GM19467 (cell line): ENCODE results near the gene C1orf50.

Experiments used
- ATAC-seq: cut with Tn5 transposase; IDR thresholded peaks from one replicate; pipeline ENCODE4 v1.9.1; 2021; ENCODE audit warnings: mild to moderate bottlenecking, moderate library complexity; ENCODE audit not compliant: unreplicated experiment

Gene C1orf50

DNA sequence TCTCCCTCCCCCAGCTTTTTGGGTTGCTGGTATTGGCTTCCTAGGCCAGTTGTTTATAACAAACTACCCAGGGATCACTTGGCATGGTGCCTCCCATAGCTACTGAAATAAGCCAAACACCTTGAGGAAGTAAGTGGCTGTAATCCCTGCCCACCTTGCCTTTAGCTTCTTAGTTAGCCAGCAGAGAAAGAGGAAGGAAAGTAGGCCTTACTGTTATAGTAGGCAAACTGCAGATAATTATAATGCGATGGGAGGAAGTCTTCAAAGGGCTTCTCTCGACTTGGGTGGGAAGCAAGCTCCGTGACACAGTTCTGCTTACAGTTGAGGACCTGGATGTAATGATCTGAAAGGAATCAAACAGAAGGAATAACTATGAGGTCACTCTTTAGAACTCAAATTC is 8.4 kb upstream of the C1orf50 start:
- no peak for ATAC-seq

DNA sequence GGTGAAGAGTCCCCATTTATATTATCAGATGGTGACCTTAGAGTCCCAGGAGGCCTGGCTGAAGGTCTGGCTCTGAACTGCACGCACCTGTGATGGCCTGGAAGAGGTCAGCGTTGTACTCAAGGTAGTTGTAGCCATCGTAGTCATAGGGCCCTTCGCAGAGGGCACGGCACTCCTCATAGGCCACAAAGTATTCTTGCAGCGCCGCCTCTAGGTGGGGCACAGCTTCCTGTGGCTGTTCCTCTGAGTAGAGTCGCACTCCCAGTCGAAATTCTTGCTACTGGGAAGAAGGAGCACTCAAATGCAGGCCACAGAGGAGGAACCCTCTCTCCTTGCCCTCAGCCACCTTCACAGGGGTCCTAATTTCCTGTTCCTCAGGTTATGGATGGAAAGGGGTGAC is 7.9 kb upstream of the C1orf50 start:
- ATAC-seq = no peak

DNA sequence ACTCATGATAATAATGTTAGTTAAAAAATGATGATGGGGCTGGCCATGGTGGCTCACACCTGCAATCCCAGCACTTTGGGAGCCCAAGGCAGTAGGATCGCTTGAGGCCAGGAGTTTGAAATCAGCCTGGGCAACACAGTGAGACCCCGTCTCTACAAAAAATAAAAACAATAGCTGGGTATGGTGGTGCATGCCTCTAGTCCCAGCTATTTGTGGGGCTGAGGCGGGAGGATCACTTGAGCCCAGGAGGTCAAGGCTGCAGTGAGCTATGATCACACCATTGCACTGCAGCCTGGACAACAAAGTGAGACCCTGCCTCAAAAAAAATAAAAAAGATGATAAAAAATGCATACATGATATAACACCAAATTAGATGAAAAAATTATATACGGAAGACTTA is 5.5 kb upstream of the C1orf50 start:
- ATAC-seq = no peak

DNA sequence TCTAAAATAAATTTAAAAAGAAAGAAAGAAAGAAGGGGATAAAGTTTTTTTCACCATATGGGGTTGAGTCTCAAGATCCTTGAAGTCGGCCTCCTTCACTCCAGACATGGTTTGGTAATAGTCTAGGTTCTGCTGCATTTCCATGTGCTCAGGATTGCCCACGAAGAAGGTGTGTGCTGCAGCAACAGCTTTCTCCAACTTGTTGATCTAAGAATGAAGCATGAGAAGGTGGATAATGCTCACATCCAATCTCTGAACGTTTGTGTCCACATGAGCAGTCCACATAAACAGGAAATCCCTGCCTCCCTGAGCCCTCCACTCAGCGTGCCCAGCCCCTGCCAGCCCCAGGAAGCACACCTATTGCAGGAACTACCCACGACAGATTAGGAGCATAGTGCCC is 4.8 kb upstream of the C1orf50 start:
- no peak for ATAC-seq

DNA sequence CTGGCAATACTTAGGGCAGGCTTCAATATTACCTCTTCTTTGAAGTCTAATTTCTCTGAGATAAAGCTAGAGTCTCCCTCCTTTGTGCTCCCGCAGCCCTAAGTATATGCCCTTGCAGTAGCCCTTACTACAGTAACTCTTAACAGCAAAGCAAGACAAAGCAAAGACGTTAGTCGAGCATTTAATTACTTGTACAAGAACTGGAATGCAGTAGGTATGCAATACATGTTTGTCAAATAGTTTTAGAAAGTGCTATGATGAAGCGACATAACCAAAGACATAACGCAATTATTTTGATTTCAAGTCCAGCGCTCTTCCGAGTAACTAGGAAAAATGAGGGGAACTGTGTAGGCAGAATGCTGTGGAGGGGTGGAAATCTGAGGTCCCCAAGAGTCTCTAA is 1.8 kb upstream of the C1orf50 start:
- ATAC-seq = no peak

DNA sequence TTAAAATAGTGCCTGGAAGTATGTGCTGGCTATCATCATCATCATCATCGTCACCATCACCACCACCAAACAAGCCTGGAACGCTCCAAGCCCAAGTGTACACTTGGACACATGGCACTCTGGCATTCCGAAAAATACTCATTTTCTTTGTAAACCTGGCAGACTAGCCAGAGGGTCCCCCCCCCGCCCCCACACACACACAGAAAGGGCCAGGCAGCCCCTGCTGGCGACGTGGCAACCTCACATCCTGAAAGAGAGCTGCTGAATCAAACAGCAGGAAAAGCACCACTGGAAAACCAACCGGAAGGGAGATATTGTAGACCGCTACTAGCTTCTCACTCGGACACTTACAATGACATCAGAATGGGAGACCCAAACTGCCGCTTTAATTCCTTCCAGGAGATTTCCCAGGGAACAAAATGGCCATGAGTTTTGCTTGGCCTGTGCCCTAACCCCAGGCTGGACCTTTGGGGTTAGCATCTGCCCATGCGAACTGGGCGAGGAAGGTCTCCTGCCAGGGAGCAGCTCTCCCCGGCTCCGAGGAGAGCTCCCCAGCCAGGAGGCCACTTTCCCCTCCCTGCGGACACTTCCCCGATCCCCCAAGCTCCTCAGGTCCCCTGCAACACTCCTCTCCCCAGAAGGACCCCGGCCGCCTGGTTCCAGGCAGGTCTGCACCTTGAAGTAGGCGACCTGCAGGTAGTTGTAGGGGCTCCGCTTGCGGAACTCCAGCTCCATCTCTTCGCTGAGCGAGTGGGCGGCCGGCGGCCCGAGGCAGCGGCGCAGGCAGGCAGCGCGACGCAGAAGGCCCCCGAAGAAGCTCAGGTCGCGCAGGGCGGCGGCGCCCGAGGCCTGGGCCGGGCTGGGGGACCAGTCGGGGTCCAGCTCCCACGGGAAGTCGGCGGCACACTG is 963 bp upstream of the C1orf50 start:
- ATAC-seq = peak; percentile 24

DNA sequence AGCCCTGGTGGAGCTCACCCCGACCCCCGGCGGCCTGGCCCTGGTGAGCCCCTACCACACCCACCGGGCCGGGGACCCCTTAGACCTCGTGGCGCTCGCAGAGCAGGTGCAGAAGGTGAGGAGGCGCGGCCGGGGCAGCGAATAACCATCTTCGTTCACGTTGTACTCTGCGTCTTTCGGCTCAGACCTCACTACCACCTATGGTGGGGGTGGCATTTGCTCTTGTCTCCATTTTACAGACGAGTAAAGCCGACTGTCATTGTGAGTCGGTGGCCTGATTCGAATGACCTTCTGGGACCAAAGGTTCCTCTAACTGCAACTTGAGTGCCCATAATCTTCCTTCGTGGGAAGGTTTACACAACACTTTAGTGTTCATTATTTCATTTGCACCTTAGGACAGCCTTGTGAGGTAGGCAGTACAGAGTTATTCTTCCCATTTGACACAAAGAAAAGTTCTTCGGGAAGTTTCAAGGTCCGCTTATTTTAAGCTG is 506 bp downstream of the C1orf50 start:
- ATAC-seq = peak; percentile 16

DNA sequence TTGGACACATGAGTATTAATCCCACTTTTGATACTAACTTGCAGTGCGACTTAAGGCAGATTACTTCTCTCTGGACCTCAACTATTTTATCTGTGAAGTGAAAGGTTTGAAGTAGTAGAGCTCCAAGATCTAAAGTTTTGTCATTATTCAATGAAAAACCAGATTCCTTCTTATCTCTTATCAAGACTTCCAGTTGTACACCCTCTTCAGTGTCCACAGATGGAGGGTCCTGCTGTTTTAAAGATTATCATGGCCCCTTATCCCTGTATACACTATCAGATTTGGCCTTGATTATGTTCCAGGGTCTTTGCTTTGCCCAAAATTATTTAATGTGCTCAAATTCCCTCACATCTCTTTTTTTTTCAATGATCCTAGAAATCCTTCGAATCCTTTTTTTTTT is 1.1 kb downstream of the C1orf50 start:
- no peak for ATAC-seq

DNA sequence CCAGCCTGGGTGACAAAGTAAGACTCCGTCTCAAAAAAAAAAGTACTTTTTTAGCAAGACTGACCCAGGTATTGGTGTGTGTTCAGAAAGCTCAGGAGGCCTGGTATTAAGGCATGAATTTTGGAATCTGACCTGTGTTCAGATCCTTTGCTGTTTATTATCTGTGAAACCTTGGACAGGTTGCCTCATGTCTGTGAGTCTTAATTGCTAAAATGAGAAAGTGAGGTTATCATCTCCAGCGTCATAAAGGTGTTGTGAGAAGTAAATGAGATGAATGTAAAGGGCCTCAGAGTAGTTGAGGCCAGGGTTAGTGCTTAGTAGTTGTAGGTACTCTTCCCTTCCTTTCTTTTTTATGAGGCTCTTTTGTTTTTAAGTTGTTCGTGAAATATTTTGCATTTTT is 2.8 kb downstream of the C1orf50 start:
- no peak for ATAC-seq

DNA sequence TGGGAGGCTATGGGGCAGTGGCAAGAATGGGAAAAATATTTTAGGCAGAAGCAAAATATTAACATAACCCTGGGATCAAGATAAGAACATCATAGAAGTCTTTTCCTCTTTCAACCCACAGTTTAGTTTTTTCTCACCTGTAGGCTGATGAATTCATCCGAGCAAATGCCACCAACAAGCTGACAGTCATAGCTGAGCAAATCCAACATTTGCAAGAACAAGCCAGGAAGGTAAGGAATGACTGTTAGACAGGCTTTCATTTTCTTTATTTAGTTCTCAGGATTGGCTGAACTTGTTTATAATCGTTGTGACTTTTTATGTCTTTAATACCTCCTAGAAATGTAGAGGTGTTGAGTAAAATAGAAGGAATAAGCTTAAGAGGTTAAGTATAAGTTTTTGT is 6.4 kb downstream of the C1orf50 start:
- no peak for ATAC-seq

DNA sequence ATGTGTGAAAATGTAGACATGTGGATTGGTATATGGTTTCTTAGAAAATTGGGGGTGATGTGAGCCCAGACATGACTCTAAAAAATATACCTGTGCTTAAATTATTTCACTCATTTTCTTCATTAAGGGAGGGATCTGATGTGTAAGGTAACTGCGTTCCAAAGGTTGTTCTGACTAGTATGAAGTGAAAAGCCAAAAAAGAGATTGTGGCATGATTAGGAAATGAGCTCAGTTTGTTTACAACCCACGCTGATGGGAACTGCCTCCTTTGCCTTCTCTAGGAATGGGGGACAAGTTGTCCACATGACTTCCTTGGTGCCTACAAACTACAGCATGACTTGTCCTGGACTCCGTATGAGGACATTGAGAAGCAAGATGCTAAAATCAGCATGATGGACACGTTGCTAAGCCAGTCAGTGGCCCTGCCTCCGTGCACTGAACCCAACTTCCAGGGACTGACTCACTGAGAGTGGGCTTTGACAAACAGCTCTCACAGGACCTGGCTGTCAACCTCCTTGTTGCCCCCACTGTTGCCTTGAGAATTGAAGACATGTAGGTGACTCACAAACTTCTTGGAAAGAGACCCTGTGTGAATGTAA is 8.0 kb downstream of the C1orf50 start:
- ATAC-seq = no peak

DNA sequence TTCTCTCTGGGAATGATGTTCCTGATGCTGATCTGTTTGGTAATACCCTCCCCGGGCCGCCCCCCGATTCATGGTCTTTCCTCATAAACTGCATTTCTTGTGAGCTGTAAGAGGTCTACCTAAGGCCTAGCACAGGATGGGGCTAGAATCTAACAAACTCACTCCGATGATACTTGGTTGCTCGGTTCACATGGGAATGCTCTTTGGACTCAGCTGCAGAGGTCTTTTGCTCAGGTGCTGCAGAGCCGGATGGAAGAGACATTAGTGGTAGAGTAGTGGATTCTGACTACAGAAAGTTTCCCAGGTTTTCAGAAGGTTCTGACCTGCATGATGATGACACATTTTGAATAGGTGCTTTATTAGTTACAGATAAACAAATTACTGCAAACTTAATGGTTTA is 9.5 kb downstream of the C1orf50 start:
- ATAC-seq = no peak

DNA sequence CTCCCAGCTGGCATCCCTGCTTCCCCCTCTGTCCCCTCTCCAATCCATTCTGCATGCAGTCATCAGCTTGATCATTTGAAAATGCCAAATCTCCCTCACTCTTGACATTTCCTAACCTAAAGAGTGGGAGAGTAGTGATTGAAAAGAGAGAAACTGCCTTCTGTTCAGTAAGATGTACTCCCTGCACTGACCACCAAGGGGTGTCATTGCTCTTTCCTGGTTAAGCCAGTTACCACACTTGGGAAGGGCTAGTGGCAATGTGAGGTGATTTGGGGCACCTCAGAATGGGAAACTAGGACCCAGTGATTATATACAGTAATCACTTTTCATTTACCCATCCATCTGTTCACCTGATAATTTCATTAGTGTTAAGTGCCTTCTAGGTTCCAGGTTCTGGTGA is 10.8 kb downstream of the C1orf50 start:
- no peak for ATAC-seq

DNA sequence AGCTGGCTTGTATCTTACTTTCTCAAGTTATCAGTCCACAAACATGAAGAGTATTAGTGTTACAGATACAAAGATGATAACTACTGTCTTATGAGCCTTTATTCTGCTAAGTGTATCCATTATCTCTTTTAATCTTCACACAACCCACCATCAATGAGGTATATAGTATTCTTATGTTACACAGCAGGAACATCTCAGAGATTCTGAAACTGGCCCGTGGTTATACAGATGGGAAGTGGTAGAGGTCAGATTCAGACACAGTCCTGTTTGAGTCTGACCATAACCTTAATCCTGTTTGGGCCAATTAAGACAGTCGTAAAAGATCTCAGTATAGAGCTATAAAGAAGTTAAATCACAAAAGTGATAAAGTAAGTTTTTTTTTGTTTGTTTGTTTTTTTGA is 12.7 kb downstream of the C1orf50 start:
- ATAC-seq = no peak

DNA sequence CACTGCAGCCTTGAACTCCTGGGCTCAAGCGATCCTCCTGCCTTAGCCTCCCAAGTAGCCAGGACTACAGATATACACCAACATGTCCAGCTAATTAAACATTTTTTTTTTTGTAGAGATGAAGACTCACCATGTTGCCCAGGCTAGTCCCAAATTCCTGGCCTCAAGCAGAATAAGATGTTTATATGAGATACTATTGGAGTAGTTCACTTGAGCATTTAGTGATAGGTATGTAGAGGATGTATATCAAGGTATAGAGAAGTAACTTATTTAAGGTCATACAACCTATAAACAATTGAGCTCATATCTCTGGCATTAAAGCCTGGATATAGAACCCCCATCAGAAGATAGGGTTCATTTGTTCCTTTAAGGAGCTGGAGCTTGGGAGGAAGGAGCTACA is 13.1 kb downstream of the C1orf50 start:
- ATAC-seq = no peak

DNA sequence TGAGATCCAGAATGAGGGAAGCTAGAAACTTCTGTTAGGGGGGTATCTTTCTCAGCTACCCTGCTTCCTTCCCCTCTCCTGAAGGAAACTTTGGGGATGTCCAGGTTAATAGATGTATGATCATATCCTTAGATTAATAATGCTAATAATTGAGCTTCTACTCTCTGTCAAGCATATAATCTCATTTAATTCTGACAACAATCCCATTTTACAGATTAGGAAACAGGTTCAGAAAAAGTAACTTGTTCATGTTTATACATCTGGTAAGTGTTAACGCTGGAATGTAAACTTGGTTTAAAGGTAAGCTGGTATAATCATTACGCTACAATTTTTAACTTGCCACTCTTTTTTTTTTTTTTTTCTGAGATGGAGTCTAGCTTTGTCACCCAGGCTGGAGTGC is 16.0 kb downstream of the C1orf50 start:
- no peak for ATAC-seq

DNA sequence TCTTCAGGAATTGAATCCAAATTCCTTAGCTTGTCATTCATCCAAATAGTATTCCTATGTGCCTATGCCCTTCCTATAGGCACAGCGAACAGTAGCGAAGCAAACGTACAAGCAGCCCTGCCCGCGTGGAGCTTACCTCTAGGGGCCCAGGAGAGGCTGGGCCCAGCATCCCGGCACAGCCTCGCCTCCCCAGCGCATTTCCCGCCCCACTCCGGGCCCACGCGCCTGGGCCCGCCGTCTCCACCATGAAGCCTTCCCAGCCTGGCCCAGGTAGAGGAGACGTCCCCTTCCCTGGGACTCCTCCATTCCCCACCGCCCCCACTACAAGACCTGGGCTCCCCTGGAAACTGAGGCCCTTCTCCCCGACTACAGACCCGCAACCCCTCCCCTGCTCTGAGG is 17.5 kb downstream of the C1orf50 start:
- no peak for ATAC-seq

DNA sequence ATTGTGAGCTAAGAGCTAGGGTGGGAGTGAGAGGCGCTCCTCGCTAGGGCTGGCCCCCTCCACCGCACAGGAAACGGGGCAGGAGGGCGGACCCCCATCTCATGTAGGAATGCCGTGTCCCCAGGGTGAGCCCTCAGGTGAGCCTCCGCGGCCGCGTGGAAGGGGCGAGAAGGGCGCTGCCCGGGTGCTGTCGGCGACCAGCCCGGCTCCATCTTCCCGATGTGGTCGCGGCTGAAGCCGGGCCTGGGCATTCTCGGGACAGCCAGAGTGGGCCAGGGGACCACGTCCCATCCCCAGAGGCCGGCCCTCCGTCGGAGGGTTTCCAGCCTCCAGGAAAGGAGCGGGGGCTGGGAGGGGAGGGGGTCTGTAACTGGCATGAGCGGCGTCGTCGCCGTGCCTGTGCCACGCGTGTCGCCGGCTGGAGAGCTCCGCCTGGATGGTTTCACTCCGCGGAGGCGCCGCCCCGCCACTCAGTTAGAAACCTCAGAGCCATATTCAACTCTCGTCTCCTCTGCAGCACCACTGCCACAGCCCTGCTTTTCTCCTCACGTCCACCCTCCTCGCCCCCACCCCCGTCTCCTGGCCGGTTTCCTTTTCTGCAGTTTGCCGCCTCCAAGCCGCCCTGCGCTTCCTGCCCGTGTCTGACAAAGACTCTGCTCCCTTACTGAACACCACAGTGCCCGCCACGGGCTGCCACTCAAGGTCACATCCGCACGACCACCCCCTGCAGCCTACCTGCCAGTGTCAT is 18.1 kb downstream of the C1orf50 start, which contains the start of gene TMEM269:
TSS of gene TMEM269 (plus strand) at position 46 of the 748 bp plus-strand sequence. CDS start 4,903 bp downstream, outside the sequence.
- no peak for ATAC-seq

DNA sequence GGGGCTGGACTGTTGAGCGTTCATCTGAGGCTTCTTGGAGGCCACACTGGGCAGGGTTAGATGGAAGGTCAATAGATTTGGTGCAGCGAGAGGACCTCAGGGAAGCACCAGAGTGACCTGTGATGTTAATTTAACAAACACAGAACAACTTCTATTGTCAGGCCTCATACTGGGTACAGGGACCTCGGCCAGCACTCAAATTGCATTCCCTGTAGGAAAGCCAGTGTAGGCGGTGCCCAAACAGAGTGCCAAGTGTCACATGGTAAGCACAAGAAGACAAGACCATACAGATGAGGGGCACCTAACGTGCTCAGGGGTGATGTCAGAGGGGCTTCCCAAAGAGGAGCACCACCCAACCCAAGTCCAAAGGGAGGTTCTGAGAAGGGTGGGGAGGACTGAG is 19.0 kb downstream of the C1orf50 start:
- ATAC-seq = no peak

DNA sequence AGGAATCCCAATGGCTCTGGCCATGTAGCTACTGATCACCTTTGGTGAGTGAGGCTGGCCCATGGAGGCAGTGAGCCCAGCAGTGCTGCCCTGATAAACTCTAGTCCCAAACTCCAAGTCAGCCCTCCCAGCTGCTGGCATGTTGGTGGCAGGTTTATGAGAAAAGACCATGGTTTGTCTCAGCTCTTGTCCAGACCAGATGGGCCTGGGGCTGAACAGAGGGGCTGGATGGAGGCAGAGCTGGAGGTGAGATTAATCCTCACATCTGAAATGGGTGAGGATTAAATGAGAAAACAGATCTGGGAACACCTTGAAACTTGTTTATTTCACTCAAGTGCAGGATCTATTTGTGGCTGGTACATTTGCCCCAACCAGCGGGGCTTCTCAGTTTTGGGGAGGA is 21.0 kb downstream of the C1orf50 start:
- ATAC-seq = no peak

DNA sequence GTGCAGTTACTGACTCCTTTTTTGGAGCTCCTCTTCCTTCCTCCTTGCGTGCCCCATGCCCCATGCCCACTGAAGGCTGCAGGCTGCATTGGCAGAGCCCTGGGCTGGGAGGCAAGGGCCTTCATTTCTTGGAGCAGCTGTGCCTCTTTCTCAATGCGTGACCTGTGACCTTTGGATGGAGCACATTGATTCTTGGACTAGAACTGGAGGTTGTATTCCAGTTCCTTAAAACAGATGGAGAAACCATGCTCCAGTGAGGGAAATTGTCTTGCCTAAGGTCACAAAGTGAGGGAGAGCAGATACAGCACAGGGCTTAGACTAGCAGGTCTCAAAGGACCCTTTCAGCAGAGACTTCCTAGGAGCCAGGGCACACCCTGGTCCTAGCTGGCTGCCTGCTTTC is 26.8 kb downstream of the C1orf50 start:
- no peak for ATAC-seq

DNA sequence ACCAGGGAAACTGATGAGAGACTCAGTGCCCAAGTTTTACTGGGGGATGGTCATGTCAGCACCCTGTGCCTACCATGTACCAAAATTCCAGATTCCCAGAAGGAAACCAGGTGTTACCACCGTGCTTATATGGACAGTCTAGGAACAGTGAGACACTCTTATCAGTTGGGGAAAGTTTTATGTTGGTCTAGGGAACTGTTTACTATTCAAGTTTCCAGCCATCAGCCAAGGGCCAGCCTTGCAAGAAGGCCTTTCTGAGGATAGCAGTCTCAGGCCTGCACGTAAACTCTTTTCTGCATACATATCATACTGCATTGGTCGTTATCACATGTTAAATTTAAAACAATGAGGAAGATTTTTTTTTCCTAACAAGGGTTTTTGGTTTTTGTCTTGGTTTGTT is 30.4 kb downstream of the C1orf50 start:
- ATAC-seq = no peak
